H1 (cell line): Measurements from ENCODE around the gene ARHGEF4. TPM values are rescaled to one million over a fixed set of nuclear protein-coding genes. Genes with fewer than 3 reads are reported as not detected.

Experiments
- CTCF ChIA-PET: fragments of 300-600 bp; sonication (Branson Sonifier 250); formaldehyde crosslinking; loops from one replicate; lab custom pipeline; 2021; ENCODE audit not compliant: partially characterized antibody; lab: Charles Lee
- POLR2A ChIA-PET: fragments of 300-600 bp; sonication (Branson Sonifier 250); formaldehyde crosslinking; loops from one replicate; lab custom pipeline; 2021; ENCODE audit warnings: inconsistent platforms; ENCODE audit not compliant: partially characterized antibody; lab: Charles Lee
- DNase-seq, 2 experiments: peaks; one replicate each; pipeline versions ENCODE4 v3.0.0 to v3.0.0-alpha.2; 2010 to 2022; ENCODE audit warnings: low spot score in 2 of 2, low read depth in 1 of 2, mixed read lengths in 1 of 2
- FAIRE-seq: peaks from 2 replicates; lab custom pipeline; 2011; peaks lifted over from hg19 to GRCh38; lab: Jason Lieb, UNC
- H2AFZ ChIP-seq: 2 replicates; pipeline ENCODE4 v1.8.1; 2012; ENCODE audit warnings: low read length, inconsistent platforms
- H2AK5ac ChIP-seq: 2 replicates; pipeline ENCODE4 v1.6.1; 2013; ENCODE audit warnings: low read depth, low read length
- H2BK120ac ChIP-seq: replicated peaks from 2 replicates; pipeline ENCODE3; 2013; ENCODE audit warnings: low read depth, low read length, inconsistent platforms
- H2BK12ac ChIP-seq: 2 replicates; pipeline ENCODE4 v1.6.1; 2013; ENCODE audit warnings: low read depth, low read length
- H2BK15ac ChIP-seq: 2 replicates; pipeline ENCODE4 v1.6.1; 2013; ENCODE audit warnings: low read length
- H2BK20ac ChIP-seq: 2 replicates; pipeline ENCODE4 v1.6.1; 2013; ENCODE audit warnings: low read length
- H2BK5ac ChIP-seq: 2 replicates; pipeline ENCODE4 v1.6.1; 2013; ENCODE audit warnings: low read depth, low read length
- H3K14ac ChIP-seq: 2 replicates; pipeline ENCODE4 v1.6.1; 2013; ENCODE audit warnings: inconsistent platforms; ENCODE audit not compliant: insufficient read length
- H3K18ac ChIP-seq: 2 replicates; pipeline ENCODE4 v1.6.1; 2013; ENCODE audit warnings: low read length; ENCODE audit errors: extremely low read depth
- H3K23ac ChIP-seq: 2 replicates; pipeline ENCODE4 v1.6.1; 2013; ENCODE audit warnings: inconsistent platforms; ENCODE audit not compliant: insufficient read length
- H3K23me2 ChIP-seq: 2 replicates; pipeline ENCODE4 v1.6.1; 2013; ENCODE audit warnings: low read depth, low read length
- H3K27ac ChIP-seq: 2 replicates; pipeline ENCODE4 v1.6.1; 2011; ENCODE audit warnings: low read depth, low read length, inconsistent platforms
- H3K27me3 ChIP-seq, 4 experiments: replicated peaks in 1 of 4; 1 replicate in 1 of 4; 2 replicates in 3 of 4; pipeline versions ENCODE4 v1.6.1 to v1.8.1; 2011 to 2013; ENCODE audit warnings: low read length in 3 of 4, mild to moderate bottlenecking in 3 of 4, inconsistent platforms in 2 of 4, mixed read lengths in 2 of 4, moderate library complexity in 1 of 4; ENCODE audit not compliant: control insufficient read depth in 3 of 4, insufficient read depth in 3 of 4; ENCODE audit errors: extremely low read depth in 1 of 4
- H3K36me3 ChIP-seq, 4 experiments: 2 replicates each; pipeline versions ENCODE4 v1.6.1 to v1.8.1; 2011 to 2013; ENCODE audit warnings: mild to moderate bottlenecking in 4 of 4, low read length in 3 of 4, moderate library complexity in 2 of 4, control low read depth in 1 of 4, inconsistent platforms in 1 of 4; ENCODE audit not compliant: insufficient read depth in 4 of 4, control insufficient read depth in 2 of 4
- H3K4ac ChIP-seq: replicated peaks from 2 replicates; pipeline ENCODE3; 2013; ENCODE audit warnings: low read length, low read depth, mixed read lengths, inconsistent platforms; ENCODE audit not compliant: insufficient read length
- H3K4me1 ChIP-seq, 4 experiments: replicated peaks in 1 of 4; 1 replicate in 1 of 4; 2 replicates in 3 of 4; pipeline versions ENCODE4 v1.6.1 to v1.8.1; 2011 to 2013; ENCODE audit warnings: low read length in 3 of 4, inconsistent platforms in 2 of 4, mixed read lengths in 1 of 4; ENCODE audit not compliant: insufficient read depth in 4 of 4, control insufficient read depth in 3 of 4
- H3K4me2 ChIP-seq, 2 experiments: 2 replicates each; pipeline versions ENCODE4 v1.6.1 to v1.8.1; 2011 to 2013; ENCODE audit warnings: low read depth in 2 of 2, low read length in 2 of 2, control low read depth in 1 of 2, inconsistent platforms in 1 of 2, mild to moderate bottlenecking in 1 of 2; ENCODE audit not compliant: insufficient read depth in 1 of 2
- H3K4me3 ChIP-seq, 4 experiments: fragments of 200-600, 300-600 bp in 1 of 4; sonication (generic), shearing (Covaris generic), sonication (Bioruptor Twin) in 1 of 4; 2 replicates each; pipeline versions ENCODE4 v1.5.1 to v1.8.1; 2011 to 2016; ENCODE audit warnings: low read length in 4 of 4, low read depth in 3 of 4, control low read depth in 2 of 4, inconsistent platforms in 2 of 4, mild to moderate bottlenecking in 2 of 4, mixed read lengths in 1 of 4, moderate library complexity in 1 of 4; ENCODE audit not compliant: insufficient read depth in 2 of 4; ENCODE audit errors: extremely low read depth in 1 of 4
- H3K56ac ChIP-seq: replicated peaks from 2 replicates; pipeline ENCODE3; 2013; ENCODE audit warnings: low read depth, mild to moderate bottlenecking, mixed read lengths, low read length, inconsistent platforms; ENCODE audit not compliant: insufficient read length
- H3K79me1 ChIP-seq: 2 replicates; pipeline ENCODE4 v1.6.1; 2013; ENCODE audit warnings: low read depth, low read length, control low read depth
- H3K79me2 ChIP-seq, 2 experiments: 2 replicates each; pipeline versions ENCODE4 v1.6.1 to v1.8.1; 2012 to 2013; ENCODE audit warnings: low read length in 2 of 2, mild to moderate bottlenecking in 2 of 2, inconsistent platforms in 1 of 2; ENCODE audit not compliant: insufficient read depth in 2 of 2, control insufficient read depth in 1 of 2
- H3K9ac ChIP-seq, 4 experiments: replicated peaks in 1 of 4; 1 replicate in 1 of 4; 2 replicates in 3 of 4; pipeline versions ENCODE4 v1.6.1 to v1.8.1; 2011 to 2013; ENCODE audit warnings: low read depth in 3 of 4, low read length in 3 of 4, control low read depth in 2 of 4, mild to moderate bottlenecking in 2 of 4, moderate library complexity in 2 of 4, inconsistent platforms in 1 of 4; ENCODE audit errors: extremely low read depth in 1 of 4
- H3K9me3 ChIP-seq, 2 experiments: 2 replicates each; pipeline versions ENCODE4 v1.6.1 to v1.8.1; 2012 to 2013; ENCODE audit warnings: mild to moderate bottlenecking in 2 of 2, moderate library complexity in 2 of 2, control low read depth in 1 of 2, inconsistent platforms in 1 of 2, low read depth in 1 of 2, low read length in 1 of 2, mixed read lengths in 1 of 2; ENCODE audit not compliant: insufficient read depth in 2 of 2
- H4K20me1 ChIP-seq, 2 experiments: replicated peaks in 1 of 2; 2 replicates each; pipeline versions ENCODE3 to v1.8.1; 2011 to 2013; ENCODE audit warnings: inconsistent platforms in 2 of 2, low read length in 2 of 2, mild to moderate bottlenecking in 1 of 2; ENCODE audit not compliant: insufficient read depth in 2 of 2, control insufficient read depth in 1 of 2
- H4K5ac ChIP-seq: 2 replicates; pipeline ENCODE4 v1.6.1; 2013; ENCODE audit warnings: low read length, low read depth, mixed read lengths, inconsistent platforms; ENCODE audit not compliant: insufficient read length
- H4K8ac ChIP-seq: 2 replicates; pipeline ENCODE4 v1.8.0; 2013; ENCODE audit warnings: mild to moderate bottlenecking, moderate library complexity, low read length, inconsistent platforms; ENCODE audit not compliant: insufficient read depth; ENCODE audit errors: extremely low read depth
- H4K91ac ChIP-seq: replicated peaks from 2 replicates; pipeline ENCODE3; 2013; ENCODE audit warnings: low read length, mixed read lengths, inconsistent platforms; ENCODE audit not compliant: insufficient read length
- ASH2L ChIP-seq: fragments of 200-600, 300-600 bp; sonication (generic); IDR thresholded peaks from one replicate; pipeline ENCODE4 v1.7.1; 2017; ENCODE audit warnings: low read length
- BCL11A ChIP-seq, 2 experiments: IDR thresholded peaks; one replicate each; pipeline ENCODE4 v1.6.1; 2011; ENCODE audit warnings: low read depth in 2 of 2, low read length in 2 of 2, mild to moderate bottlenecking in 2 of 2
- EP300 ChIP-seq, 2 experiments: IDR thresholded peaks; 1 replicate in 1 of 2; 2 replicates in 1 of 2; pipeline ENCODE4 v1.6.1; 2011 to 2012; ENCODE audit warnings: low read depth in 2 of 2, low read length in 2 of 2, mild to moderate bottlenecking in 2 of 2, borderline replicate concordance in 1 of 2, inconsistent platforms in 1 of 2, moderate library complexity in 1 of 2
- PHF8 ChIP-seq: fragments of 200-600 bp; sonication (generic); conservative IDR thresholded peaks from 2 replicates; pipeline ENCODE4 v1.7.1; 2012; ENCODE audit warnings: low read depth, mild to moderate bottlenecking, inconsistent platforms, low read length, moderate library complexity
- POLR2A ChIP-seq, 2 experiments: IDR thresholded peaks; 1 replicate in 1 of 2; 2 replicates in 1 of 2; pipeline ENCODE4 v1.6.1; 2011; ENCODE audit warnings: low read depth in 2 of 2, low read length in 2 of 2, mild to moderate bottlenecking in 2 of 2; ENCODE audit errors: control extremely low read depth in 1 of 2
- SAP30 ChIP-seq: fragments of 300-600 bp; sonication (generic); IDR thresholded peaks from 2 replicates; pipeline ENCODE4 v1.7.1; 2012; ENCODE audit warnings: low read length, moderate library complexity, mild to moderate bottlenecking, inconsistent platforms; ENCODE audit not compliant: insufficient read depth, insufficient replicate concordance
- TAF1 ChIP-seq: IDR thresholded peaks from 2 replicates; pipeline ENCODE4 v1.6.1; 2011; ENCODE audit warnings: mild to moderate bottlenecking, low read depth, low read length
- YY1 ChIP-seq: IDR thresholded peaks from 2 replicates; pipeline ENCODE4 v1.6.1; 2011; ENCODE audit warnings: low read depth, mild to moderate bottlenecking, low read length
- WGBS, 2 experiments: shearing (Covaris generic) in 1 of 2; methylation state at CpG; one replicate each; pipeline versions ENCODE4 v1.1.6 to v1.1.7; 2013 to 2015; ENCODE audit warnings: low lambda C conversion rate in 2 of 2, mixed read lengths in 2 of 2, inconsistent platforms in 1 of 2, low coverage in 1 of 2, missing lambda C conversion rate in 1 of 2; ENCODE audit not compliant: insufficient replicate concordance in 2 of 2, insufficient coverage in 1 of 2, insufficient read length in 1 of 2; ENCODE audit errors: extremely low coverage in 1 of 2, missing lambda C conversion rate in 1 of 2; 5-methylcytosine and 5-hydroxymethylcytosine counted together
- polyA plus RNA-seq, 7 experiments: library from polyadenylated mRNA; depleted of rRNA in 3 of 7; stranded (reverse) in 5 of 7; unstranded in 2 of 7; fragments of >200 nt in 5 of 7; fragments of 200-250 nt in 2 of 7; gene quantifications; 1 replicate in 5 of 7; 2 replicates in 1 of 7; 4 replicates in 1 of 7; pipeline versions ENCODE4 v1.2.1 to v1.2.3, GENCODE V29; 2011 to 2013; ENCODE audit warnings: missing spikeins in 2 of 7, mixed read lengths in 2 of 7
- total RNA-seq: library from RNA; stranded (reverse); fragmentation: NEBNext Ultra II Directional; extraction: Animal tissue kit (Norgen Biotek cat#: 25700); gene quantifications from 2 replicates; pipeline ENCODE4 v1.2.1, GENCODE V29; 2021
- TF ChIP-seq, protein P1 (sequence below): IDR thresholded peaks from 2 replicates; pipeline ENCODE4 v1.6.1; 2011; ENCODE audit warnings: low read length, improper control_type of control experiment
- TF ChIP-seq, protein P2 (sequence below): IDR thresholded peaks from 2 replicates; pipeline ENCODE4 v1.6.1; 2012; ENCODE audit warnings: low read length, inconsistent platforms
- TF ChIP-seq, protein P3 (sequence below): IDR thresholded peaks from 2 replicates; pipeline ENCODE4 v1.6.1; 2012; ENCODE audit warnings: inconsistent platforms

ARHGEF4 gene
- total and polyA plus RNA-seq, 2 of the 8 experiments (the other 6 are each of a cell fraction or from before 2014, with no cell fraction given) = 10.6 to 14.6 TPM

DNA sequence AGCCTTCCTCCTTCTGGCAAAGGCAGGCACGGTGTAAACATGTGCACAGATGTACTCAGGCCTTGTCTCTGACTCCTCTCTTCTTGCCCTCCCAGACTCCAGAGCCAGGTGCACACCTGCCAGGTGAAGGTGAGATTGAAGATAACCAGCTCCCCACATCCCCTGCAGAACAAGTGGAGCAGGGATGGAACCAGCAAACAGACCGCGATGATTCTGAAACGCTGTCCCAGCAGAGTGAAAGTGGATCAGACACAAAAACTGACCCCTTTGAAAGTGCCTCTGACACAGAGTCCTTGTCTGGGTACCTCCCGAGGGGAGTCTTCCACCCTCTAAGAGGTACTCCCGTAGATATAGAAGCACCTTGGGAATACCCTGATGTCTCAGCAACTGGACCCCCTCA, 77.2 kb downstream of the ARHGEF4 start:
- 92% methylated on average over 6 of the region's 6 CpGs; no CpG with 5 or more reads in 1 of the 2 experiments for WGBS, 2 experiments
- H3K56ac ChIP-seq = no peak overlapping the region
- H3K18ac ChIP-seq = no peak overlapping the region
- H2AFZ ChIP-seq = no peak overlapping the region
- H3K14ac ChIP-seq = no peak overlapping the region
- no peak overlapping the region for H4K91ac ChIP-seq
- H2BK20ac ChIP-seq = no peak overlapping the region
- no peak overlapping the region for H2BK15ac ChIP-seq
- H3K4me3 ChIP-seq = no peak overlapping the region
- ChIA-PET CTCF (interaction anchor here (1.7 kb wide), 1 partner anchor 116 kb away, joined by 4 read pairs; no protein-coding TSS in a partner anchor), POLR2A (no interaction called here)
- H3K23ac ChIP-seq = no peak overlapping the region
- no peak overlapping the region for H3K4ac ChIP-seq
- no peaks in the 10 kb centered on the region for H3K23me2 ChIP-seq
- no peak overlapping the region for H3K27ac ChIP-seq
- no peak overlapping the region for H4K8ac ChIP-seq
- no peaks in the 10 kb centered on the region for H3K9me3 ChIP-seq
- no peak overlapping the region for H4K5ac ChIP-seq
- no peak overlapping the region for H3K4me2 ChIP-seq
- H4K20me1 ChIP-seq = no peaks in the 10 kb centered on the region
- no peaks in the 10 kb centered on the region for H3K79me2 ChIP-seq
- no peak overlapping the region for H3K9ac ChIP-seq
- DNase-seq = no peak
- peaks cover 0 to 11% (median 2%) of the 10 kb centered on the region in 4 experiments; a peak in 3 of 7 replicates for H3K4me1 ChIP-seq
- no peak overlapping the region for H2BK12ac ChIP-seq
- no peak overlapping the region for H2AK5ac ChIP-seq
- no peaks in the 10 kb centered on the region for H3K79me1 ChIP-seq
- FAIRE-seq = no peak
- H3K27me3 ChIP-seq = peaks cover 0 to 8% (median 0%) of the 10 kb centered on the region in 4 experiments; a peak in 2 of 7 replicates
- no peak overlapping the region for H2BK5ac ChIP-seq
- H3K36me3 ChIP-seq = no peaks in the 10 kb centered on the region
- no peak overlapping the region for H2BK120ac ChIP-seq
- no peak for TF ChIP-seq TAF1
- no peak for TF ChIP-seq ASH2L
- TF ChIP-seq PHF8 = no peak
- TF ChIP-seq, protein P1, sequence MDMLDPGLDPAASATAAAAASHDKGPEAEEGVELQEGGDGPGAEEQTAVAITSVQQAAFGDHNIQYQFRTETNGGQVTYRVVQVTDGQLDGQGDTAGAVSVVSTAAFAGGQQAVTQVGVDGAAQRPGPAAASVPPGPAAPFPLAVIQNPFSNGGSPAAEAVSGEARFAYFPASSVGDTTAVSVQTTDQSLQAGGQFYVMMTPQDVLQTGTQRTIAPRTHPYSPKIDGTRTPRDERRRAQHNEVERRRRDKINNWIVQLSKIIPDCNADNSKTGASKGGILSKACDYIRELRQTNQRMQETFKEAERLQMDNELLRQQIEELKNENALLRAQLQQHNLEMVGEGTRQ = no peak
- TF ChIP-seq SAP30 = no peak
- no peak for TF ChIP-seq YY1
- TF ChIP-seq BCL11A (IDR thresholded peaks at IDR 0.05; ENCODE audit: low read depth in 2 of 2, low read length in 2 of 2) = no peak
- no peak for TF ChIP-seq EP300 (IDR thresholded peaks at IDR 0.05; ENCODE audit: borderline replicate concordance in 1 of 2, low read depth in 2 of 2, low read length in 2 of 2)
- TF ChIP-seq, protein P2, sequence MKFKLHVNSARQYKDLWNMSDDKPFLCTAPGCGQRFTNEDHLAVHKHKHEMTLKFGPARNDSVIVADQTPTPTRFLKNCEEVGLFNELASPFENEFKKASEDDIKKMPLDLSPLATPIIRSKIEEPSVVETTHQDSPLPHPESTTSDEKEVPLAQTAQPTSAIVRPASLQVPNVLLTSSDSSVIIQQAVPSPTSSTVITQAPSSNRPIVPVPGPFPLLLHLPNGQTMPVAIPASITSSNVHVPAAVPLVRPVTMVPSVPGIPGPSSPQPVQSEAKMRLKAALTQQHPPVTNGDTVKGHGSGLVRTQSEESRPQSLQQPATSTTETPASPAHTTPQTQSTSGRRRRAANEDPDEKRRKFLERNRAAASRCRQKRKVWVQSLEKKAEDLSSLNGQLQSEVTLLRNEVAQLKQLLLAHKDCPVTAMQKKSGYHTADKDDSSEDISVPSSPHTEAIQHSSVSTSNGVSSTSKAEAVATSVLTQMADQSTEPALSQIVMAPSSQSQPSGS = no peak
- TF ChIP-seq POLR2A (IDR thresholded peaks at IDR 0.05; ENCODE audit: control extremely low read depth in 1 of 2, low read depth in 2 of 2, low read length in 2 of 2) = no peak
- TF ChIP-seq, protein P3, sequence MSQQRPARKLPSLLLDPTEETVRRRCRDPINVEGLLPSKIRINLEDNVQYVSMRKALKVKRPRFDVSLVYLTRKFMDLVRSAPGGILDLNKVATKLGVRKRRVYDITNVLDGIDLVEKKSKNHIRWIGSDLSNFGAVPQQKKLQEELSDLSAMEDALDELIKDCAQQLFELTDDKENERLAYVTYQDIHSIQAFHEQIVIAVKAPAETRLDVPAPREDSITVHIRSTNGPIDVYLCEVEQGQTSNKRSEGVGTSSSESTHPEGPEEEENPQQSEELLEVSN = no peak
